ENCODE data around the gene ZXDC. TPM values are rescaled to one million over a fixed set of nuclear protein-coding genes. Genes with fewer than 3 reads are reported as not detected.

The ZXDC gene
- total RNA-seq, 6 experiments from 2014 or later = 11.7 to 14.2 (median 13.5) TPM

DNA sequence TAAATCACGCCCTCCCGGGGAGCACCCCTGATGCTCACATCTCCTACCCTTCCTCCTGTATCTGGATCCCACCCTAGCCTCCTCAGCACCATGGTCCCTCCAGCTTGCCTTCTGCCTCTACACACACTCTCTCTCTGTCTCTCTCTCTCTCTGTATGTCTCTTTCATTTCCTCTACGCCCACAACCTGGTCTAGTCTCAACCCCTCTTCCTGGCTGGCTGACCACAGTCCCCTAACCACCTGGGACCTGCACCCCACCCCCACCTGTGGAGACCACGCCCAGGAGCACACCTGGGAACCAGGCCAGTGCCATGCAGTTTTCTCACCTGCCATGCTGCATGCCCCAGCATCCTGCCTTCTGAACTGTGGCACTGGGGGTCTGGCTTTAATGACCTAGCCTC is 84.9 kb downstream of the ZXDC start:
- H3K27me3 Mint-ChIP-seq (ENCODE audit: insufficient read depth) = peaks cover 19% of the 10 kb centered on the region
- no peaks in the 10 kb centered on the region for H3K36me3 Mint-ChIP-seq (ENCODE audit: low read depth)

DNA sequence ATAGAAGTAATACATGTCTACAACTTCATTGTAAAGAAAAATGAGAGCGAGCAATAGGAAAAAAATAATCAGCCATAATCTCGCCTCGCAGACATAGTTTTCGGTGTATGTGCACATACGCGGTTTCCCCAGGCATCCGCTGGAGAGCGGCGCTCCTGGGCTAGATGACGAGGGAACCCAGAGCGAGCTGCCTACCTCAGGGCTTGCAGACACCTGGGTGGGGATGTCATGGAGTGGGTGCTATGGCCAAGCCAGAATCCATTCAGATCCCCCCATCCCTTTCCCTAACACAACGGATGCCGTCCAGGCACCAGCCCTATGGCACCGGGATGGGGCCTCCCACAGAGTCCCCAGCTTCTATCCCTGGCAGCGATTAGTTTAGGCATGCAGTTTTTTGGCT is 85.5 kb downstream of the ZXDC start:
- no peak for DNase-seq
- H3K27me3 Mint-ChIP-seq (ENCODE audit: insufficient read depth) = peaks cover 17% of the 10 kb centered on the region
- H3K4me1 Mint-ChIP-seq (ENCODE audit: low read depth) = peaks cover 6% of the 10 kb centered on the region
- no peak overlapping the region for H3K4me3 Mint-ChIP-seq
- TF ChIP-seq, protein P1, sequence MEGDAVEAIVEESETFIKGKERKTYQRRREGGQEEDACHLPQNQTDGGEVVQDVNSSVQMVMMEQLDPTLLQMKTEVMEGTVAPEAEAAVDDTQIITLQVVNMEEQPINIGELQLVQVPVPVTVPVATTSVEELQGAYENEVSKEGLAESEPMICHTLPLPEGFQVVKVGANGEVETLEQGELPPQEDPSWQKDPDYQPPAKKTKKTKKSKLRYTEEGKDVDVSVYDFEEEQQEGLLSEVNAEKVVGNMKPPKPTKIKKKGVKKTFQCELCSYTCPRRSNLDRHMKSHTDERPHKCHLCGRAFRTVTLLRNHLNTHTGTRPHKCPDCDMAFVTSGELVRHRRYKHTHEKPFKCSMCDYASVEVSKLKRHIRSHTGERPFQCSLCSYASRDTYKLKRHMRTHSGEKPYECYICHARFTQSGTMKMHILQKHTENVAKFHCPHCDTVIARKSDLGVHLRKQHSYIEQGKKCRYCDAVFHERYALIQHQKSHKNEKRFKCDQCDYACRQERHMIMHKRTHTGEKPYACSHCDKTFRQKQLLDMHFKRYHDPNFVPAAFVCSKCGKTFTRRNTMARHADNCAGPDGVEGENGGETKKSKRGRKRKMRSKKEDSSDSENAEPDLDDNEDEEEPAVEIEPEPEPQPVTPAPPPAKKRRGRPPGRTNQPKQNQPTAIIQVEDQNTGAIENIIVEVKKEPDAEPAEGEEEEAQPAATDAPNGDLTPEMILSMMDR (IDR thresholded peaks at IDR 0.05) = no peak
- H3K9me3 Mint-ChIP-seq = no peaks in the 10 kb centered on the region
- H3K36me3 Mint-ChIP-seq (ENCODE audit: low read depth) = no peaks in the 10 kb centered on the region
- H3K27ac Mint-ChIP-seq = no peak overlapping the region; the same call in 1 of the 2 replicates

More for the DNA sequence above, 84.9 kb downstream of the ZXDC start:
- Mint-ChIP-seq H3K4me1 (ENCODE audit: low read depth) (peaks cover 6% of the 10 kb centered on the region), H3K27ac (no peak overlapping the region), H3K9me3 (no peaks in the 10 kb centered on the region), H3K4me3 (no peak overlapping the region)
- no peak for DNase-seq
- TF ChIP-seq, protein P1 (IDR thresholded peaks at IDR 0.05) = no peak

DNA sequence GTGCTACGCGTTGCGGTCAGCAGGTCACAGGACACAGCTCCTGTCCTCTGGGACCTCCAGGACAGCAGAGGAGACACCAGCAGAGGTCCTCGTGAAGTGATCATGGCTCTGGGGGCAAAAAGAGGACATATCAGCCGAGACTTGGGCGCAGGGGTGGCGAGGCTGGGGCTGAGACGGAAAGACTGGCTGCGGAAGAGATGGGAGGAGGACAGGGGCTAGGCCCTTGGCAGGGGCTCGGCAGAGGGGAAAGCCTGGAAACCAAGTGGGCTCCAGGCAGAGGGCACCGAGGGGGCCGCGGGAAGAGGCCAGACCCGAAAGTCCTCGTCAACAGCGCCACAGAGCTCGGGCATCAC is 85.9 kb downstream of the ZXDC start:
- TF ChIP-seq, protein P1 (IDR thresholded peaks at IDR 0.05) = no peak
- Mint-ChIP-seq H3K4me1 (ENCODE audit: low read depth) (peaks cover 6% of the 10 kb centered on the region), H3K27me3 (ENCODE audit: insufficient read depth) (peaks cover 16% of the 10 kb centered on the region), H3K27ac (no peak overlapping the region), H3K9me3 (no peaks in the 10 kb centered on the region), H3K4me3 (peak overlapping the region; percentile 53), H3K36me3 (ENCODE audit: low read depth) (no peaks in the 10 kb centered on the region)
- DNase-seq = no peak

DNA sequence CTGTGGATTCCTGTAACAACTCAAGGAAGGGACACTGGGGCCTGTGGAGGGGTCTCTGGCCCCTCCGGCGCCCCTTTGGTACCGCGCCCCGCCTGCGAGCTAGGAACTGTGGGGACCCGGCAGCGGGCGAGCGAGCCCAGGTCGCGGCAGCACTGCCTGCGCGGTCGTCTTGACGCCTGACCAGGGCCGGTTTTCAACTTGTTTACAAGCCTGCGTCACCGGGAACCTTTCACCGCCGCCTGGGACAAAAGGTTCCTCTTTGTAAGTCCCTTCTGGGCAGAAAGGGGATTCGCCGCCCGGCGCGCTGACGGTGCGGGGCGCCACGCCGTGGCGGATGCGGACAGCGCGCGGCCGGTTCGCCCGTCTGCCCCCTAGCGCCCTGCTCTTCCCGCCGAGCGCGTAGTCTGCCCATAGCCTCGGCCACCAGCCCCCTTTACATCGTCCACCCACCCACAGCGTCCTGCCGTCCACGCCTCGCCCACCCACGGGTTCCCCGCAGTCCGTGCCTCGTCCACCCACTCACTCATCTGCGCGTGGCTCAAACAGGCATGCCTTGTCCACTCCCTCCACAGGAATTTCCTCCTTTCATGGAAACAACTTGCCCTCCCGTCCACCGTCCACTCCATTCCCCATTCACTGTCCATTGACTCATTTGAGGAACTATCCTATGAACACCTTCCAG is 86.4 kb downstream of the ZXDC start:
- TF ChIP-seq, protein P1 (IDR thresholded peaks at IDR 0.05) = peak; percentile 93
- H3K36me3 Mint-ChIP-seq (ENCODE audit: low read depth) = no peaks in the 10 kb centered on the region
- peaks cover 14% of the 10 kb centered on the region for H3K27me3 Mint-ChIP-seq (ENCODE audit: insufficient read depth)
- DNase-seq = peak; percentile 69
- peaks cover 6% of the 10 kb centered on the region for H3K4me1 Mint-ChIP-seq (ENCODE audit: low read depth)
- H3K9me3 Mint-ChIP-seq = peaks cover 2% of the 10 kb centered on the region; the same call in 1 of the 2 replicates
- no peak overlapping the region for H3K27ac Mint-ChIP-seq
- H3K4me3 Mint-ChIP-seq = peak overlapping the region; percentile 53

Other genes with a start within 250 kb of the ZXDC start
- gene KLF15, start 118.5 kb downstream of the ZXDC start, total RNA-seq (2021; fragmentation: NEBNext Ultra II Directional; extraction: Animal tissue kit (Norgen Biotek cat#: 25700)) = 1 to 10 TPM in 2 of 6 experiments, under 1 TPM in 4; 0.63 to 1.2 (median 0.81) TPM
- not detected for gene CFAP100, start 81.0 kb downstream of the ZXDC start, total RNA-seq (2021; fragmentation: NEBNext Ultra II Directional; extraction: Animal tissue kit (Norgen Biotek cat#: 25700))
- not detected for gene UROC1, start 41.9 kb upstream of the ZXDC start, total RNA-seq (2021; fragmentation: NEBNext Ultra II Directional; extraction: Animal tissue kit (Norgen Biotek cat#: 25700))
- gene CHST13, start 48.3 kb upstream of the ZXDC start, total RNA-seq (2021; fragmentation: NEBNext Ultra II Directional; extraction: Animal tissue kit (Norgen Biotek cat#: 25700)) = not detected
- gene C3orf22, start 83.0 kb upstream of the ZXDC start, total RNA-seq (2021; fragmentation: NEBNext Ultra II Directional; extraction: Animal tissue kit (Norgen Biotek cat#: 25700)) = not detected
- 1 to 10 TPM; 6.8 to 8.4 (median 7.4) TPM for gene TXNRD3, start 179.2 kb upstream of the ZXDC start, total RNA-seq (2021; fragmentation: NEBNext Ultra II Directional; extraction: Animal tissue kit (Norgen Biotek cat#: 25700))
- 10 to 100 TPM; 18.6 to 22.9 (median 19.9) TPM for gene CHCHD6, start 228.3 kb upstream of the ZXDC start, total RNA-seq (2021; fragmentation: NEBNext Ultra II Directional; extraction: Animal tissue kit (Norgen Biotek cat#: 25700))